GM18870 (cell line): ENCODE measurements around the gene GHRL.

ENCODE experiments used
- ATAC-seq: cut with Tn5 transposase; IDR thresholded peaks from one replicate; pipeline ENCODE4 v1.9.1; 2021; ENCODE audit warnings: moderate library complexity; ENCODE audit not compliant: unreplicated experiment

GHRL gene

GRCh38 chr3:10248184-10248983, 44.4 kb downstream of the GHRL start, which contains the start of gene TATDN2:
Gene TATDN2, plus strand, starts transcription at chr3:10248459. Its CDS starts 742 bp downstream, at chr3:10249201.
- peak; percentile 95 for ATAC-seq

DNA sequence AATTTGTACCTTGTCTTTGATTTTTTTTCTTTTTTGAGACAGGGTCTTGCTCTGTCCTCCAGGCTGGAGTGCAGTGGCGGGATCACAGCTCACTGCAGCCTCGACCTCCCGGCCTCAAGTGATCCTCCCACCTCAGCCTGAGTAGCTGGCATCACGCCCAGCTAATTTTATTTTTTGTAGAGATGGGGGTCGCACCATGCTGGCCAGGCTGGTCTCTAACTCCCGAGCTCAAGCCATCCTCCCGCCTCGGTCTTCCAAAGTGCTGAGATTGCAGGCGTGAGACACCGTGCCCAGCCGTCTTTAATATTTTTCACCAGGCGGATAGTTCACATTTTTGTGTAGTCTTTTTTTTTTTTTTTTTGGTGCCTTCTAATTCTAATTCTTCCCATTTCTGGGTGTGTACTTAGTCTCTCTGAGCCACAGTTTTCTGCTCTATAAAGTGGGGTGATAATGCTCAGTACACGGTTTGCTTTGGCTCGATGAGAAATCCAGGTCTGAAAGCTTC, 45.0 kb downstream of the GHRL start:
- no peak for ATAC-seq

GRCh38 chr3:10245081-10245712, 47.5 kb downstream of the GHRL start:
- ATAC-seq: no peak

DNA sequence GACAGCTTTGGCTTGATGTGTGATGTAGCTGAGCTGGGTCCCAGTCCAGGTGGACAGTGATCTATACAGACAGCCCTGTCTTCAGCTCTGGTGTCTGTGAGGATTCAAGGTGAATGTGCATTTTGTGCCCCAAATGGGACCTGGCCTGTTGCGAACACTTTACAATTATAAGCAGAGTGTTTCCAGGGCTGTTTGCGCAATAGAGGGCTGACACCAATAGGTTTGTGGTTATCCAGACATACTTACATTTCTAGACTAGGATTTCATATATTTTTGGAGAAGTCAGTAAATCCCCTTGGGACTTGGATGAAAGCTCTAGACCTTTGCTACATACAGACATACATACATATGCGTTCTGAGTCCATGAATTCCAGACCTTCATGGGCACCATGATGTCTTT, 48.7 kb downstream of the GHRL start:
- no peak for ATAC-seq

DNA sequence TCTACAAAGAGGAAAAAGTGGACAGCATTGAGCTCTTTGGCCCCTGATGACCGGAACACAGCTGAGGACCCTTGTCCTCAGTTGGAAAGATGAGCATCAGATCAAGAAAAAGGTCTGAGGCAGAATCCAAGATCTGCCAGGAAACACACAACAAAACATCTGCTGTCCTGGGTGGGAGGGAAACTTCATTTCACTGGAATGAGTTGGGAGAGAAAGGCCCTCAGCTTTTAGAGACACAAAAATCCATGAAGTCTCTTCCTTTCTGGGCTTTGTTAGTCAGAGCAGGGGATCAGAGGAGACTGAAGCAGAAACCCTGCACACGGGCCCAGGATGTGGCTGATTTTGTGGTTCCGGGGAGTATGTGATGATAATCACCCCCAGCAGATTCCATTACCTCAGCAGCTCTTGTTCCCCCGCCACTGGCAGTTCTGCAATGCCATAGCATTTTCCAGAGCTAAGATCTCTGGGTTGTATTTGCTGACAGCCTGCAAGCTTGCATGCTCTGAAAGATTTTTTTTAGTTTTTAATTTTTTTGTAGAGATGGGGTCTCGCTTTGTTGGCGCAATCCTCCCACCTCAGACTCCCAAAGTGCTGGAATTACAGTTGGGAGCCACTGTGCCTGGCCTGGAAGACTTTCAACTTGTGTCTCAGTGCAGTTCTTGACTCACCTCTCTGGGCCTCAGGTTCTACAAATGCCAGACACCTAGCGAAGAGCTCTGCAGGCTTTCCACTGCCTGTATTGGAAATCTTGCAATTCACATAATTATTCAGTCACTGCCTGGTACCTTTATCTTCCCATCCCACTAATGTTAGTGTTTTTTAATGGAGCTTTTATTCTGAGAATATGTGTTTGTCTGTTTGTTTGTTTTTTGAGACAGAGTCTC, 50.3 kb downstream of the GHRL start:
- ATAC-seq: no peak

GRCh38 chr3:10240799-10241198, 51.9 kb downstream of the GHRL start:
- ATAC-seq: no peak

DNA sequence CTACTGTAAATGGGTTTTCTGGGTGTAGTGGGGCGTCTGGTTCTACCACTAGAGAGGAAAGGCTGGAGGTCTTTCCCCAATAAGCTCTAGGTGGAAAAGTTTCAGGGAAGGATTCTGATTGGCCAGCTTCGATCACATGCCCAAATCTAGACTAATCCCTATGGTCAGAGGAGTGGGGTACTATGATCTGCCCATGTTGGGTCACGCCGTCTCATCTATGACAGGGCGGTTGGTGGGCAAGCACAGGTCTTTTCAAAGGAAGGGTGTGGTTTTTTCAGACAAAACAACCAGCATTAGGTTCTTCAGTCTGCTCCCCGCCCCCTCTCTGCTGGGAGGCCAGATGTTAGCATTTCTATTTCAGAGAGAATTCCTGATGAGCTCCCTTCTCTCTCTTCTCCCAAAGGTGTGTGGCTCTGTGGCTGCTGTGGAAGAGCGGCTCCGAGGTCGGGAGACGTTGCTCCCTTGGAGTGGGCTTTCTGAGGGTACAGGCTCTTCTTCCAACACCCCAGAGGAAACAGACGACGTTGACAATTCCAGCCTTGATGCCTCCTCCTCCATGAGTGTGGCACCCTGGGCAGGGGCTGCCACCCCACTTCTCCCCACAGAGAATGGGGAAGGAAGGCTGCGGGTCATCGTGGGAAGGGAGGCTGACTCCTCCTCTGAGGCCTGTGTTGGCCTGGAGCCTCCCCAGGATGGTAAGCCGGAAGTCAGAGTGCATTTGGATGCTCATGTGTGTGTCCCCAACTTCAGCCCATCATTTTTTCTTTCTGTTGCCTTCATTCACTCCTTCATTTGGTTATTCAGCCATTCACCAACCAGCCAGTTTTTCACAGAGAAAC, 54.2 kb downstream of the GHRL start:
- ATAC-seq: no peak
